Stimulated activated CD8-positive, alpha-beta memory T cell treated with anti-CD3 and anti-CD28 coated beads, Interleukin-2, amount 100 ng/mL, for 1 hour (primary cell): ENCODE measurements around the gene ABHD16A.
"Not testable (repeated sequence)": the region's sequence is repeated elsewhere in the genome, so short reads cannot be mapped to it uniquely, and the experiment has no call there.

Source experiments
- DNase-seq, 2 donors: peaks; one replicate each; pipeline ENCODE4 v3.0.0-alpha.2; 2020; ENCODE audit warnings: low read depth in 2 of 2

The ABHD16A gene

DNA sequence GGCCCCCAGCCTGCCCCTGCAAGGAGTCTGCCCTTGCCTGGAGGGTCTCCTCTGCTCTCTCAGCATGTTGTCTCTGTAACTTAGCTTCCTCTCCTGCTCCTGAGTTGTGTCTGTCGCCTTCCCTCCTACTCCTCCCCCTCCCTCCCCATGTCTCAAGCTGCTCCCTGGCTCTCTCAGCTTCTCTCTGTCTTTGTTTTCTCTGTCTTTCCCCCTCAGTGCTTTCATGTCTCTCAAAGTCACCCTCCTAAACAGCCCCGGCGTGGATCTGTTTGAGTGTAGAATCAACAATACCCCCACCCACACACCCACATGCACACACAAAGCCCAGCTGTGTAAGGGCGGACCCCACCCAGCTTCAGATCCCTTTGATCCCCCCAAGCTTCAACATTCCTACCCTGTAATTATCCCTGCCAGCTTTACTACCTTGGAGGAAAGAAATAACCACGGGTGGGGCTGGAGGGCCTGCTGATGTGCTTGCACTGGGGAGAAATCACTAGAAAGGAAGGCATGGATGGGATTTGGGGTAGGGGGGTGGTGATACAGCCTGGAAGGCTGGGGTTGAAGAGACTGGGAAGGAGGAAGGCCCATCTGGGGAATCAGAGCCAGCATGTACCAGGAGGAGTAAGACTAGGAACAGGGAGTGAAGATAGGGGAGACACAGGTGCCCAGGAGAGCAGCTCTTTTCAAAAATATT is 11.0 kb upstream of the ABHD16A start:
- no peak for DNase-seq

DNA sequence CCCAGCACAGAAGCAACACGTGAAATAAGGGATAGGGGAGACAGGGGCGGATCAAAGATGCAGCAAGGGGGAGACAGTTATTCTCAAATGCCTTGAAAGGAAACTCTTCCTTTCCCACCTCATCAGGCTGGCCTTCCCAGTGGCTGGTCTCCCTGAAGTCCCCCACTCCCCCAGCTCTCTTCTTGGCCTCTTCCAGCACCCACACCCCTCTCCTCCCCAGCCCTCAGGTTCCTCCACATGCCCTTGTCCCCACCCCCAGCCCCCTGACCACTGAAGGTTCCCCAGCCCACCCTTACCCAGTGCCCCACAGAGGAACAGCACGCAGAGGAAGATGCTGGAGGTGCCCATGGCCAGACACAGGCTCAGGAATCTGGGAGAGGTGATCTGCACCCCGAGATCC is 10.3 kb upstream of the ABHD16A start:
- no peak for DNase-seq

DNA sequence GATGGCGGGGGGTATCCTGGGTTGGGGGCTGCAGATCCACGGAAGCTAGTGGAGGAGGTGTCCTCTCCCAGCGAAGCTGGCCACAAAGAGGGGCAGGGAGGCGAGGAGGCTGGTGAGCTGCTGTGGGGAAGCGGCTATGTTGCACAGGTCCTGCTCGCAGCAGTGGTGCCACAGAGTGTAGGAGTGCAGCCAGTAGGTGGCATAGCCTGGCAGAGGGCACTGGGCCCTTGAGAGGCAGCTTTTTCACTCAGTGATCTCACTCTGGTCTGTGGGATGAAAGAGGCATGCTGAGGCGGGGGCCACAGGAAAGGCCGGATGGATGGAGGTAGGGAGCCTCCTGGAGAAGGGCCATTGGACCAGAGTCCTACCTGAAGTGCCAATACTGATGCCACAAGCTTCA is 9.2 kb upstream of the ABHD16A start:
- DNase-seq: no peak

DNA sequence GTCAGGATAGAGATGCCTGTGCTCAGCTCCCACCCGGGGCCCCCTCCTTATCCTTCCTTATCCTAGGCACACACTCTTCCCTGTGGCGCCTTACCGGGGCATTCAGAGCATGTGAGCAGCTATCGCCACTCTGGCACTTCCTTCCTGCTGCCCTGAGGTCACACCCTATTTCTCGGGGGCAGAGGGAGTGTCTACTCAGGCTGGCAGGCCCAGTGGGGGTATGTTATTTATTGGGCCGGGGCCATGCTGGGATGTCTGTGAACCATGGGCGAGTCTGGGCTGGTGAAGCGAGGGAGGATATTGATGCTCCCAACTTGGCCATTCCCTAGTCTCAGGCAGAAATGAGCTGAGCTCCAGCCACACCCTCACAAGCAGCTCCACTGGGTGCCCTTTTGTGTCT is 8.1 kb upstream of the ABHD16A start:
- no peak for DNase-seq

DNA sequence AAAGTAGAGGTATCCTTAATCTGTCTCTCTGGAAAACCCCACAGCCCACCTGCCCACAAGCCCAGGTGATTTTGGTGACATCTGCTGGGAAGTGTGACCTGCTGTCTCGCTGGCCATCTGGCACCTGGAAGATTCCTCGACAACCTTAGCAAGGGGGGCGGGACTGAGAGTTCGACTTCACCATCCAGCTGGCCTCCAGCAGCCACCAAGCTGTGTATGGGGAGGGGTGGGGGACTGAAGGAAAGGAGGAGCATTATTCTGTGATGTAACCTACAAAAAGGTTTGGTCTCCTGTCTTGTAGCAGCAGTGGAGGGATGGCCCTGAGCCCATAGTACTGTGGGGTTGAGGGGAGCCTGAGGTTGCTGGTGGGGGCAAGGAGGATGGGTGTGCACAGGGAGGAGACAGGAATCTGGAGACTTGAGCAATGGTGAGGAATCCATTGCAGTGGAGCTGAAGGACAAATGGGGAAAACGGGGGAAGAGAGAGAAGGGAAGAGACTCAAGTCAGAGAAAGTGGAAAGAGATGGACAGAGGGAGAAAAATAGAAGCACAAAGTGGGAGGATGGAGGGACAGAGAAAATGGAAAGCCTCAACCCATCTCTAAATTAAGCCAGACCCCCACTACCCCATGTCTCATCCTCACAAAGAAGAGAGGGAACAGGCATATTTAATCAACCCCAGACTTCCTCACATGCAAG is 7.5 kb upstream of the ABHD16A start:
- DNase-seq: no peak

DNA sequence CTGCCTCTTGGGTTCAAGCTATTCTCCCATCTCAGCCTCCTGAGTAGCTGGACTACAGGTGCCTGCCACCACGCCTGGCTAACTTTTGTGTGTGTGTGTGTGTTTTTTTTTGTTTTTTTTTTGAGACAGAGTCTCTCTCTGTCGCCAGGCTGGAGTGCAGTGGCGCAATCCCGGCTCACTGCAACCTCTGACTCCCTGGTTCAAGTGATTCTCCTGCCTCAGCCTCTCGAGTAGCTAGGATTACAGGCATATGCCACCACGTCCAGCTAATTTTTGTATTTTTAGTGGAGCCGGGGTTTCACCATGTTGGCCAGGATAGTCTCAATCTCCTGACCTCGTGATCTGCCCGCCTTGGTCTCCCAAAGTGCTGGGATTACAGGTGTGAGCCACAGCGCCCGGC is 6.0 kb upstream of the ABHD16A start:
- DNase-seq: not testable (repeated sequence)

DNA sequence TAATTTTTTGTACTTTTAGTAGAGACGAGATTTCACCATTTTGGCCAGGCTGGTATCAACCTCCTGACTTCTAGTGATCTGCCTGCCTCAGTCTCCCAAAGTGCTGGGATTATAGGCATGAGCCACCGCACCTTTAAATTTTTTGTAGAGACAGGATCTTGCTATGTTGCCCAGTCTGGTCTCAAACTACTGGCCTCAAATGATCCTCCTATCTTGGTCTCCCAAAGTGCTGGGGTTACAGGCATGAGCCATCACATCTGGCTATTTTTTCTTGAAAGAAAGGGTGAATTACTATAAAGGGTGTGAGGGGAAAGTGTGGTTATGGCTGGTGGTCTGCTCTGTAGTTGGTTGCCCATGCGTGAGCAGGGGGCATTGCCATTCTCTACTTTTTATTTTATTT is 5.1 kb upstream of the ABHD16A start:
- DNase-seq: no peak

DNA sequence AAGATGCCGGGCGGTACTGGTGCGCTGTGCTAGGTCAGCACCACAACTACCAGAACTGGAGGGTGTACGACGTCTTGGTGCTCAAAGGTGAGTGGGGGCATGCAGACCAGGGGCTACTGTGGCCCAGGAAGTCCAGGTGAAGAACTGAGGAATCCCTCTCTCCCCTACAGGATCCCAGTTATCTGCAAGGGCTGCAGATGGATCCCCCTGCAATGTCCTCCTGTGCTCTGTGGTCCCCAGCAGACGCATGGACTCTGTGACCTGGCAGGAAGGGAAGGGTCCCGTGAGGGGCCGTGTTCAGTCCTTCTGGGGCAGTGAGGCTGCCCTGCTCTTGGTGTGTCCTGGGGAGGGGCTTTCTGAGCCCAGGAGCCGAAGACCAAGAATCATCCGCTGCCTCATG is 4.6 kb upstream of the ABHD16A start:
- DNase-seq: no peak

DNA sequence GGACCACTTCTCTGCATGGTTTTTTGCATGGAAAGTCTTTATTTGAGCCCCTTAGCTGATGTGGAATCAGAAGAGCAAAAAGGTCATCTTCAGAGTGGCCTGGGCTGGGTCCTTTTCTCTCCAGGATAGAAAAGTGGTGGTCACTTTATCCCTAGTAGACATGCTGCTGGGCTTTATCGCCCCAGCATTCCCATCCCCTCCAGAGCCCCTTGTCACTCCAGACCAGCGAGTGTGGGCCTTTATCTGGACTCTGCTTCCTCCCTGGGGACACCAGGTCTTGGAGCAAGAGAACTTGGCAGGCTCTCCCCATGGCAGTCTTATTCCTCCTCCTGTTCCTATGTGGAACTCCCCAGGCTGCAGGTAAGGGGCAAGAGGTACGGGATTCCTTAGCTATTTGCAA is 3.5 kb upstream of the ABHD16A start, which contains the start of gene LY6G6F:
Gene LY6G6F (plus strand): TSS at position 268 of the 400 bp plus-strand sequence. CDS start 41 bp downstream, at position 309.
- no peak for DNase-seq

DNA sequence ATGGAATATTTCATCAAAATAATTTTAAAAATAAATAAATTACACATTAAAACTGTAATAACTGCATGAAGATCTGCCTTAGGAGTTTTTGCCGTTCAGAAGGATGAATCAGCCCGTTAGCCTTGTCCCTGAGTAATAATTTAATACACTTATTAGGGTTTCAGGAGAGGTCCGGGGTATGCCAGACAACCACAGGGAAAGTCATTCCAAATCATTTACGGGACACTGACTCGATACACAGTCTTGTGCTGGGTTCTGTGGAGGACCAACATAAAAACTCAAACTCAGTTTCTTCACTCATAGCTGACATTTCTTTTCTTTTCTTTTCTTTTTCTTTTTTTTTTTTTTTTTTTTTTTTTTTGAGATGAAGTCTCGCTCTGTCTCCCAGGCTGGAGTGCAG is 2.8 kb upstream of the ABHD16A start:
- DNase-seq: no peak

DNA sequence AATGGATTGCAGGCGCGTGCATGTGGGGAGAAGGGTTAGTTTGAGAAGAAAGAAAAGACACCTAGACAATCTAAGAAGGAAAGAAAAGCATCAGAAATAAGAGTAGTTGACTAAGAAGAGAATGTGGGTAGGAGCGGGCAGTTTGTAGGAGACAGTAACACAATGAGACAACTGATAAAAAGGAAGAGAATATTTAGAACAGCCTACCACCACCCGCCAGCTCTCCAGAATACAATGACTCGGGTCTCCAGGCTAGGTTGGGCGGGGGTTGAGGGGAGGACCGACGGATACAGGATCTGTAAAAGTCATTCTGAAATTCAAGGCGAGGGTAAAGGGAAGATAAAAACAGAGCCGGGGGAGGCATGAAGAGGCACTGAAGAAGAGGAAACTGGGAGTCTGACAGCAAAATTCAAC is 712 bp downstream of the ABHD16A start:
- no peak for DNase-seq

DNA sequence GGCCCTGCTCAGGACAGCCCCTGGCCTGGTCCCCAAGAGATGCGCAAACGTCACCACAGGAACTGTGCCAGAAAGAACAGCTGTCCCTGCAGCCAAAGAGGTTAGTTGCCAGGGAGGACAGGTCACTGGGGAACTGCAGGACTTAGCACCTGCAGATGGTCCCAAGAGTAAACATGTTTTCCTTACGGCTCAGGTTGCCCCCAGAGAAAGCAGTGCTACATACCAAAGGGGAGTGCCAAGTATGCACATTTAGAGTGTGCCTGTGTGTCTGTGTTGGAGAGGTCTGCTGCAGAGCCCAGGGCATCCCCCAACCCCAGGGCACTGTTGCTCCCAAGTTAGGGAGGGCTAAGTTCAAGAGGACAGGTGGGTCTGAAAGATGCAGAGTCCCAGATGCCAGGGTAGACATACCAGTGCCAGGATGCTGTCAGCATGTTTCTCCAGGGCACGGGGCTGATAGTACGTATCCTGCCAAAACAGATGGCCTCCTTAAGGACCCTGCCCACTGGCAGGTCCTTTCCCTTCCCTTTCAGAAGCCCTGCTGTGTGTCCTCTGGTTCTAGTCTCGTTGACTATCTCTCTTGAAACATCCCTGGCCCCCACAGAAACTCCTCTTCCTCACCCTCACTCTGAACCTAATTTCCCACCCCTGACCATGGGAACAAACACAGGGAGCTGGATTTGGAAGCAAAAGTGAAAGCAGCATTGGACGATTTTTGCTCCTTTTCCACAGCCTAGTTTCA is 1.3 kb downstream of the ABHD16A start:
- no peak for DNase-seq

DNA sequence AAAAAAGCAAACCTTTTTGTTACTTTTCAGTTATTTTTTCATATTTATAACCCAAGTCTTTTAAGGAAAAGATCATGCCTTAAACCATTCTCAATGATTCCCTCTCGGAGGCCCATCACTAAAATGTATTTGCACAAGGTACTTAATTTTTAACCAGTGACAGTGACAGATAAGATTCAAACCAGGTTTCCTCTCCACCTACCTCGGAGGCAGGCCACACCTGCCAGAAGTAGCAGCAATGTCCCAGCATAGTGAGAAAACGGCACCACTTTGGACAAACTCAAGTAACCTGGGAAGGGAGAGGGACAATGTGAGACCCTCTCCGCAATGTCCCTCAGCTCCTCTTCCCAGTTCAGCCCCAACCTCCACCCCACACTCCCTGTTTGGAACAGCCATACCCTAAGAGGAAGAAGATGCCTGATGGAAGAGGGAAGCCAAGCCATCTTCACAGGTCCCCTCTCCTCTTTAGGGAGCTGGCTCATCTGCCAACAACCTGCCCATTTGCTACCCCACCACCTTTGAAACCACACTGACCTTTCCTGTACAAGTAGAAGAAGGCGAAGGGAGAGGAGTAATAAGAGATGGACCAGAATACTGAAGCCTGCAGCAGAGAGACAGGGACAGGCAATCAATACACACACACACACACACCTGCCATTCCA is 2.3 kb downstream of the ABHD16A start:
- DNase-seq: no peak

DNA sequence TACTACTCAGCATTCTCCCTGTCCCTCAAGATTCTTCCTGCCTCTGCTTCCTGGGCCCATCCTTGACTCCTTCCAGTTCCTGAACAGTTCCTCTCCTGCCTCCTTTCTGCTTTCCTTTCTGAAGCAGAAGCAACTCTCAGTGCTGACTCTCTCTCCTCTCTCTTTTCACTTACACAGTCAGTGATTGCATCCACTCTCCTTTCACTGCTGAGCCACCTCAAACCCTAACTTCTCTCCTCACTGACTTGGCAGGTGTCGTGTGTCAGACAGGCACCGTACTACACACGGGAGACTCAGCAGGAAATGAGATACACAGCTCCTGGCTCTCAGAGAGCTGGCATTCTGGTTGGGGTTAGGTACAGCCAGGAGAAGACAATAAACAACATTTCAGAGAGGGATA is 5.6 kb downstream of the ABHD16A start:
- DNase-seq: no peak

DNA sequence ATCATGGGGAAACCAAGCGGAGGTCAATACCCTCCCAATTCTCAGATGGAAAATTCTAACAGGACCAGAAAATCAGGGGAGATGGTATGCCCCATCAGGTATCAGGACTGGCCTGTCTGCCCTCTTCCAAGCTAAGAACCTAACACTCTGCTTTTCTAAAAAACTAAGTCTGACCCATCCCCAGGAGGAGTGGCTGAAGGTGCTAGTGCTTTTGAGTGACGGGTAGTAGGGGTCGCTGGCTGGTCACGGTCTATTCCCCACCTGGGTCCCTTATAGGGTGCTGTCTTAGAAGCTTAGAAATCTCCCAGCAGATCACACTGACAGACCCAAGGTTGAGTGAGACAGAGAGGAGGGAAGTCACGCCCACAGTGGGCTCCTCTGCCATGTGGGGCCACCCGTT is 9.6 kb downstream of the ABHD16A start:
- no peak for DNase-seq

DNA sequence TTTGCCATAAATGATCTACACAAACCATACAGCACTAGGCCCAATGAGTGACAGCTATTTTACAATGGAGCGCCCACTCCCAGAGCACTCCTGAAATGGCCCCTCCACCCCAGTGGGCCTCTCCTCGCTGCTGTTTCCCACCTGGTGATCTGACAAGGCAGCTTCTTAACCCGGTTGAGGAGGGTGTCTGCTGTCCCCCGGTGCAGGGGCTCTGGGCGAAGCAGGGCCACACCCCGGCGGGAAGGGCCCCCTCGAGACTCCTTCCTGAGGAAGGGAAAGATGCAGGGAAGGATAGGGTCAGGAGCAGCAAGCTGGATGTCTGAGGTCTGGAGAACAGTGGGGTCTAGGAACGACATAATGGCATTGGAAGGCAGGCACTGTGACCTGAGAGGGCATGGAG is 10.2 kb downstream of the ABHD16A start:
- no peak for DNase-seq

DNA sequence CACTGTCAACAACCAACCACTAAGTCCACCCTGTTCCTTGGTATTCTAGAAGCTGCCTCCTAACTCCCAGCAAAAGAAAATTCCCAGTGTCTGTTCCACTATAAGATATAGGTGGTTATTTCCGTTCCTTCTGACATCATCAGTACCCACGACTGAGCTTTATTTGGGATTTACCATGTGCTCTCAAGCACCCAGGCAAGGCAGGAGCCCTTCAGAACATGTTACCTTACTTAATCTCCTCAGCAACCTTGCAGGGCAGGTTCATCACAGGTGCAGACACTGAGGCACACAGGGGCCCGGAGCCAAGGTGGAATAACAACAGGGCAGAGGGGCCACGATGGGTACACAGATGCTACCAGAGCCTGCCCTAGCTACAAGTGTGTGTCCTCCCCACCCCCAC is 10.8 kb downstream of the ABHD16A start:
- DNase-seq: no peak

DNA sequence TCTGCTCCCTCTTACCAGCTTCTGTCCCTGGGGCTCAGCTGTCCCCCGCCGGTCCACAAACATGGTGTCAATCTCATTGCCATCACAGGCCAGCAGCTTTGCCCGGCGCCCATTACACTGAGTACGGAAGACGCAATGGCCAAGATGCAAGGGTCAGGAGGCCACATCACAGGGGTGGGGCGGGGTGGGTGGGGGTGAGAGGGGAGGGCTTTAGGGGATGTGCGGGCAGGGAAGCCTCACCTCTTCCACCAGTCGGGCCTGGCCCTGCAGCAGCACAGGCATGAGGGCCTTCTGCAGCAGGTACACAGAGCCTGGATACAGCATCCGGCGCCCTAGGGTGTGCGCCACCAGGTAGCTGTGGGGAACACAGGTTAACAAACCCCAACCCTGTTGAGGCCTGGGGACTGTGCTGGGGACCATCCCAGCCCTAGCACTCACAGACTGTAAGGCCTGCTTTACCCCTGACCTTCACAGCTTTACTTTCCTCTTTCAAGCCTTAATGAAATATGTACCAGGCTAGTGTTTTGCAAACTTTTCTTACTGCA is 11.5 kb downstream of the ABHD16A start:
- no peak for DNase-seq

DNA sequence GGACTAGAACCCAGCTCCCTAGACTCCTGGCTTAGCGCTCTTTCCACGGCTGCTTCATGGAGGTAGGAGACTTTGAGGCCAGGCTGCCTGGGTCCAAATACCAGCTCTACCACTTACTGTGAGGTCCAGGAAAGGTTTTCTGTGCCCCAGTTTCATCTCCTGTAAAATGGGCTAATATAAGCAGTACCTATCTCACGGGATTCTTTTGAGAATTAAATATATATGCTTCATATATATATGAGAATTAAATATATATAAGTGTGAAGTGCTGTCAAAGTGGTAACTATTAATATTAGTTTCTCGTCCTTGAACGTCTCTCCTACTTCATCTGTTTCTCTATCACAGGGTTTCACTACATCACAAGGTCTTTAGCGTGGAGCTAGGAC is 12.1 kb downstream of the ABHD16A start:
- no peak for DNase-seq

DNA sequence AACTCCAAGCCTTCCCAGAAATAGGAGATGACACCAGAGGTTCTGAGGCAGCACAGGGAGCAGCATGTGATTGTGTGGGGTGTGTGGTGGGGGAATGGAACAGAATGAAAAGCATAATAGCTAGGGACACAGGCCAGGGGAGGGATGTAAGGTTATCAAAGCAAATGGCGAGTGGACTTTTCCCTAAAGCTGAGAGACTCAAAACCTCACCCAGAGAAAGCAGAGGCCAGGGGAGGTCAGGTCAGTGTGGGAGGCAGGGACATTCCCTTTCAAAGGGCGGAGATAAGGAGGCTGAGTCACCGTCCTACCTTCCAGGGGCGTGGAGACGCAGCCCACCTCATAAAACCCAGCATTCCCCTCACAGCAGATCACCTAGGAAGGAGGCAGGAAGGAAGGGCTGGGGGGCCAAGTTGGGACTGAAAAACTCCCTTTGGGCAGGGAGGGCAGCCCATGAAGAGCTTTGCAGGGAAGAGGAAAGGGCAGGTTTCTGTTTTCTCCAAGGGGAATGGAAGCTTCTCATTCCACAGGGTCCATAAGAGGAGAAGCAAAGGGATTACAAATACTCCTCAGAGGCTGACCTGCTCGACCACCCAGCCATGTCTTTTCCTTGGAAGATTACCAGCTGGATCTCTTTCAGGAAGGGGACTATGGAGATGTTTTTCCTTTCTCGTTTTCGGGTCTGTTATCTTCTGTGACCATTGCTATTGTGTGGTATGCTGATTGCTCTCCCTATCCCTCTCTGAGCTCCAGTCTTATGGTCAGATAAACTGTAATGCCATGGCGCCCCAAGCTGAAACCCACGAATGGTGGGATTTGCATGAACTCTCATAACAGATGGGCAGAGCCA is 12.7 kb downstream of the ABHD16A start:
- no peak for DNase-seq
